Endodermal cell (in vitro differentiated cells): ENCODE results near the gene MAPK9. TPM values are rescaled to one million over a fixed set of nuclear protein-coding genes. Genes with fewer than 3 reads are reported as not detected.

Experiments
- DNase-seq: peaks from one replicate; pipeline ENCODE4 v3.0.0-alpha.2; 2017
- H3K27ac ChIP-seq: 2 replicates; pipeline ENCODE4 v1.5.1; 2013; ENCODE audit warnings: mild to moderate bottlenecking, low read depth, low read length, moderate library complexity
- H3K27me3 ChIP-seq: 2 replicates; pipeline ENCODE4 v1.6.1; 2013; ENCODE audit warnings: mild to moderate bottlenecking, low read length, moderate library complexity; ENCODE audit not compliant: insufficient read depth, control insufficient read depth, poor library complexity, severe bottlenecking
- H3K36me3 ChIP-seq: 2 replicates; pipeline ENCODE4 v1.7.0; 2013; ENCODE audit warnings: mild to moderate bottlenecking, low read length, moderate library complexity; ENCODE audit not compliant: control insufficient read depth, insufficient read depth
- H3K4me1 ChIP-seq: one replicate; pipeline ENCODE4 v1.7.0; 2013; ENCODE audit warnings: low read length; ENCODE audit not compliant: control insufficient read depth, insufficient read depth
- H3K4me3 ChIP-seq: 2 replicates; pipeline ENCODE4 v1.5.1; 2013; ENCODE audit warnings: mild to moderate bottlenecking, low read length, moderate library complexity
- H3K9ac ChIP-seq: 2 replicates; pipeline ENCODE4 v1.6.1; 2013; ENCODE audit warnings: mild to moderate bottlenecking, low read length, moderate library complexity; ENCODE audit not compliant: poor library complexity, severe bottlenecking; ENCODE audit errors: extremely low read depth
- H3K9me3 ChIP-seq: 2 replicates; pipeline ENCODE4 v1.6.1; 2013; ENCODE audit warnings: mild to moderate bottlenecking, low read length, moderate library complexity; ENCODE audit not compliant: control insufficient read depth
- H3K27ac Mint-ChIP-seq: 2 replicates; pipeline ENCODE4 v1.8.0; 2020; ENCODE audit warnings: mixed read lengths
- H3K27me3 Mint-ChIP-seq: 2 replicates; pipeline ENCODE4 v1.8.0; 2021; ENCODE audit warnings: mild to moderate bottlenecking, mixed read lengths; ENCODE audit not compliant: insufficient read depth
- H3K36me3 Mint-ChIP-seq: 2 replicates; pipeline ENCODE4 v1.8.0; 2020; ENCODE audit warnings: low read depth, mixed read lengths
- H3K4me1 Mint-ChIP-seq: 2 replicates; pipeline ENCODE4 v1.8.0; 2020; ENCODE audit warnings: mixed read lengths
- H3K4me3 Mint-ChIP-seq: 2 replicates; pipeline ENCODE4 v1.8.0; 2020; ENCODE audit warnings: mild to moderate bottlenecking, moderate library complexity, mixed read lengths
- H3K9me3 Mint-ChIP-seq: 2 replicates; pipeline ENCODE4 v1.8.0; 2020; ENCODE audit warnings: mild to moderate bottlenecking, mixed read lengths
- WGBS, 2 experiments: methylation state at CpG; one replicate each; pipeline versions ENCODE4 v1.1.5 to v1.1.7; 2013; ENCODE audit warnings: missing lambda C conversion rate in 2 of 2, mixed read lengths in 1 of 2; ENCODE audit not compliant: insufficient coverage in 1 of 2, insufficient read length in 1 of 2; 5-methylcytosine and 5-hydroxymethylcytosine counted together
- total RNA-seq, 2 donors: library from RNA; stranded (reverse); fragmentation: NEBNext Ultra II Directional in 1 of 2; extraction: Animal tissue kit (Norgen Biotek cat#: 25700) in 1 of 2; gene quantifications; 2 replicates in 1 of 2; 3 replicates in 1 of 2; pipeline ENCODE4 v1.2.1, GENCODE V29; 2021
- TF ChIP-seq, protein P1 (sequence below): fragments of 200-600 bp; sonication (generic); conservative IDR thresholded peaks from 2 replicates; pipeline ENCODE4 v1.5.0; 2021; ENCODE audit warnings: antibody characterized with exemption, mild to moderate bottlenecking

MAPK9 gene
- total RNA-seq, 2 donors from 2014 or later = 45.6 to 51.8 TPM

DNA sequence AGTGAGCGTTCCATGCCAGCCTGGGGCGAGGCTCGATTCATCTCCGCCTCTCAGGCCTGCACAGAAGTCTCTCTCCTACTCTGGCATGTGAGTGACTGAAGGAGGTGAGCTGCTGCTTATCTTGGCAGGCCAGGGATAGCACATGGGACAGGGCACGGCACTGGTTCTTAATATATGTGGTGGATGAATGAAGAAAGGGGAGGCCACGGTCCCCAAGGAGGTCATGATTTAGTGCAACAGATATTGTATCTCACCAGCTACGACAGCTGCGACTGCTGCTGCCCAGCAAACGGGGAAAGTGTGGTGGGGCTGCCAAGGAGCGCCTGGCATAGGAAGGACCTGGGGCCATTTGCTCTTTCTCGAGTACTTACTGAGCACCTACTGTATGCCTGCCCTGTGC is 19.3 kb upstream of the MAPK9 start:
- Mint-ChIP-seq H3K27ac (no peak overlapping the region), H3K36me3 (peaks cover 28% of the 10 kb centered on the region), H3K4me3 (no peak overlapping the region), H3K27me3 (no peaks in the 10 kb centered on the region), H3K9me3 (no peaks in the 10 kb centered on the region), H3K4me1 (no peaks in the 10 kb centered on the region)
- 94% methylated on average over 8 to 11 of the region's 11 CpGs for WGBS, 2 experiments
- H3K9me3 ChIP-seq = no peaks in the 10 kb centered on the region
- TF ChIP-seq, protein P1, sequence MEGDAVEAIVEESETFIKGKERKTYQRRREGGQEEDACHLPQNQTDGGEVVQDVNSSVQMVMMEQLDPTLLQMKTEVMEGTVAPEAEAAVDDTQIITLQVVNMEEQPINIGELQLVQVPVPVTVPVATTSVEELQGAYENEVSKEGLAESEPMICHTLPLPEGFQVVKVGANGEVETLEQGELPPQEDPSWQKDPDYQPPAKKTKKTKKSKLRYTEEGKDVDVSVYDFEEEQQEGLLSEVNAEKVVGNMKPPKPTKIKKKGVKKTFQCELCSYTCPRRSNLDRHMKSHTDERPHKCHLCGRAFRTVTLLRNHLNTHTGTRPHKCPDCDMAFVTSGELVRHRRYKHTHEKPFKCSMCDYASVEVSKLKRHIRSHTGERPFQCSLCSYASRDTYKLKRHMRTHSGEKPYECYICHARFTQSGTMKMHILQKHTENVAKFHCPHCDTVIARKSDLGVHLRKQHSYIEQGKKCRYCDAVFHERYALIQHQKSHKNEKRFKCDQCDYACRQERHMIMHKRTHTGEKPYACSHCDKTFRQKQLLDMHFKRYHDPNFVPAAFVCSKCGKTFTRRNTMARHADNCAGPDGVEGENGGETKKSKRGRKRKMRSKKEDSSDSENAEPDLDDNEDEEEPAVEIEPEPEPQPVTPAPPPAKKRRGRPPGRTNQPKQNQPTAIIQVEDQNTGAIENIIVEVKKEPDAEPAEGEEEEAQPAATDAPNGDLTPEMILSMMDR = no peak
- no peak for DNase-seq
- H3K4me3 ChIP-seq = no peak overlapping the region
- H3K27me3 ChIP-seq = no peaks in the 10 kb centered on the region
- no peak overlapping the region for H3K9ac ChIP-seq
- H3K27ac ChIP-seq = no peak overlapping the region
- H3K4me1 ChIP-seq = no peaks in the 10 kb centered on the region
- H3K36me3 ChIP-seq = peaks cover 28% of the 10 kb centered on the region

DNA sequence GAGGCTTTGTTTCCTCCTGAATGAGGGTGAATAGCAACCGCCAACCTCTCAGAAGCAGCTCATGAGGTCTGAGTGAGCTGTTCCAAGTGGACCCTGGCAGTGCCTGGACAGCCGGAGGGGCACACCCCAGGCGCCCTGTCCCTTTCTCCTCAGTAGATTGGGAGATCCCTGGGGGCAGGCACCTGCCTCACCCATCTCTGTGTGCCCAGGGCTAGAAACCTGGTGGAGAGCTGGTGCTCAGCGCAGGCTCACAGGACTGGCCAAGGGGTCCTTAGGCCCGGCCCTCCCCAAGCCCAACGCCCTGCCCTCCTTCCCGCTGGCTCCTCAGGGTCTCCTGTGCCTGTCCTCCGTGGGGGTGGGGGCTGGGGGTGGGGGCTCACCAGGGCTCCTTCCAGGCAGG is 14.9 kb upstream of the MAPK9 start:
- Mint-ChIP-seq H3K9me3 (no peaks in the 10 kb centered on the region), H3K36me3 (peaks cover 26% of the 10 kb centered on the region), H3K27ac (no peak overlapping the region), H3K27me3 (no peaks in the 10 kb centered on the region), H3K4me1 (no peaks in the 10 kb centered on the region), H3K4me3 (no peak overlapping the region)
- Histone ChIP-seq H3K9me3 (no peaks in the 10 kb centered on the region), H3K4me3 (no peak overlapping the region), H3K9ac (no peak overlapping the region), H3K4me1 (no peaks in the 10 kb centered on the region), H3K36me3 (peaks cover 27% of the 10 kb centered on the region), H3K27ac (no peak overlapping the region), H3K27me3 (no peaks in the 10 kb centered on the region)
- TF ChIP-seq, protein P1 = no peak
- 92 to 96% methylated on average over 2 to 8 of the region's 8 CpGs for WGBS, 2 experiments
- no peak for DNase-seq

DNA sequence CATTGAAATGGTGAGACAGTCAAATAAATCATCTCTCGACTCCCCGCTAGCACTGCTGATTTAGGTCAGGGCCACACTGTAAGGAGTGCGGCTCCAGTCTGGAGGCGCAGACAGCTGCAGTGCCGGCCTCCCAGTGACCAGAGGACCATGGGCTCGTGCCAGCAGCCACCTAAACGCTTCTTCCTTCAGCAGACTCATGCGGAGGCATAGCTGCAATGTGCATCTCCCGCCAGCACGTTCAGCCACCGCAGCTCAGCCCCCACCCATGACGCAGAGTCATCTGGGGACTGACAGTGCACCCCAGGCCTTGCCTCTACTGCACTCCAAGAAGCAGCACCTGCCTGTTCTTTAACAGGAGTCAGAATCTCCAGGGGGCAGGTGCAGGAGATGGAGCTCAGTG is 13.6 kb upstream of the MAPK9 start:
- no peaks in the 10 kb centered on the region for H3K27me3 ChIP-seq
- no peak overlapping the region for H3K27ac ChIP-seq
- H3K4me3 Mint-ChIP-seq = no peak overlapping the region
- peaks cover 26% of the 10 kb centered on the region for H3K36me3 Mint-ChIP-seq
- H3K4me1 ChIP-seq = no peaks in the 10 kb centered on the region
- H3K9ac ChIP-seq = no peak overlapping the region
- H3K36me3 ChIP-seq = peaks cover 36% of the 10 kb centered on the region
- no peaks in the 10 kb centered on the region for H3K9me3 ChIP-seq
- no peak overlapping the region for H3K27ac Mint-ChIP-seq
- DNase-seq = no peak
- TF ChIP-seq, protein P1 = no peak
- no peaks in the 10 kb centered on the region for H3K4me1 Mint-ChIP-seq
- no peaks in the 10 kb centered on the region for H3K9me3 Mint-ChIP-seq
- whole genome bisulfite sequencing, 2 experiments = 87 to 97% methylated on average over 10 to 12 of the region's 12 CpGs
- H3K4me3 ChIP-seq = no peak overlapping the region
- H3K27me3 Mint-ChIP-seq = no peaks in the 10 kb centered on the region
